NCI-H187 (cell line): ENCODE measurements around the gene CAMK1G.

ENCODE experiments used
- DNase-seq, 2 experiments: peaks; one replicate each; lab custom pipeline; 2025; lab: John Stamatoyannopoulos, UW

The CAMK1G gene

GRCh38 chr1:209583408-209583807 is at the start of gene CAMK1G:
TSS of gene CAMK1G (plus strand) at chr1:209583714. CDS start at chr1:209594984, 11,270 bp downstream.
- no peak for DNase-seq

- DNase-seq, result no peak
Observed at GRCh38 chr1:209534496-209535250, 48.8 kb upstream of the CAMK1G start.

GRCh38 chr1:209536843-209537242 is 46.7 kb upstream of the CAMK1G start:
- no peak for DNase-seq

- no peak for DNase-seq
Observed at GRCh38 chr1:209537336-209538114, 46.0 kb upstream of the CAMK1G start.

GRCh38 chr1:209539576-209539975 is 43.9 kb upstream of the CAMK1G start:
- no peak for DNase-seq

GRCh38 chr1:209542585-209542984 is 40.9 kb upstream of the CAMK1G start:
- DNase-seq, result no peak

- DNase-seq, result no peak
Observed at GRCh38 chr1:209544098-209544497, 39.4 kb upstream of the CAMK1G start.

GRCh38 chr1:209545423-209545822 is 38.1 kb upstream of the CAMK1G start:
- no peak for DNase-seq

- DNase-seq, result no peak
Observed at GRCh38 chr1:209546390-209547085, 37.0 kb upstream of the CAMK1G start.

GRCh38 chr1:209547626-209548025 is 35.9 kb upstream of the CAMK1G start:
- DNase-seq, result no peak

- DNase-seq, result no peak
Observed at GRCh38 chr1:209549443-209550205, 33.9 kb upstream of the CAMK1G start.

GRCh38 chr1:209550519-209550918 is 33.0 kb upstream of the CAMK1G start:
- DNase-seq, result no peak

GRCh38 chr1:209552406-209553264 is 30.9 kb upstream of the CAMK1G start:
- DNase-seq, result no peak

- no peak for DNase-seq
Observed at GRCh38 chr1:209554761-209555611, 28.5 kb upstream of the CAMK1G start.

GRCh38 chr1:209556162-209556690 is 27.3 kb upstream of the CAMK1G start:
- DNase-seq, result no peak

GRCh38 chr1:209557221-209557620 is 26.3 kb upstream of the CAMK1G start:
- DNase-seq, result no peak

- DNase-seq, result no peak
Observed at GRCh38 chr1:209560529-209560928, 23.0 kb upstream of the CAMK1G start.

GRCh38 chr1:209560952-209561351 is 22.6 kb upstream of the CAMK1G start:
- no peak for DNase-seq

- no peak for DNase-seq
Observed at GRCh38 chr1:209561532-209561931, 22.0 kb upstream of the CAMK1G start.

- no peak for DNase-seq
Observed at GRCh38 chr1:209564849-209565248, 18.7 kb upstream of the CAMK1G start.
